Measurements from ENCODE around the gene PCYT1A. TPM values are rescaled to one million over a fixed set of nuclear protein-coding genes. Genes with fewer than 3 reads are reported as not detected.

Gene PCYT1A
- total and polyA plus RNA-seq, 2 of the 13 experiments (the other 11 are each of a cell fraction or from before 2014, with no cell fraction given) = 26.4 to 45.3 TPM

GRCh38 chr3:196288141-196288460, 575 bp upstream of the PCYT1A start (continued):
- TF ChIP-seq, protein P1, sequence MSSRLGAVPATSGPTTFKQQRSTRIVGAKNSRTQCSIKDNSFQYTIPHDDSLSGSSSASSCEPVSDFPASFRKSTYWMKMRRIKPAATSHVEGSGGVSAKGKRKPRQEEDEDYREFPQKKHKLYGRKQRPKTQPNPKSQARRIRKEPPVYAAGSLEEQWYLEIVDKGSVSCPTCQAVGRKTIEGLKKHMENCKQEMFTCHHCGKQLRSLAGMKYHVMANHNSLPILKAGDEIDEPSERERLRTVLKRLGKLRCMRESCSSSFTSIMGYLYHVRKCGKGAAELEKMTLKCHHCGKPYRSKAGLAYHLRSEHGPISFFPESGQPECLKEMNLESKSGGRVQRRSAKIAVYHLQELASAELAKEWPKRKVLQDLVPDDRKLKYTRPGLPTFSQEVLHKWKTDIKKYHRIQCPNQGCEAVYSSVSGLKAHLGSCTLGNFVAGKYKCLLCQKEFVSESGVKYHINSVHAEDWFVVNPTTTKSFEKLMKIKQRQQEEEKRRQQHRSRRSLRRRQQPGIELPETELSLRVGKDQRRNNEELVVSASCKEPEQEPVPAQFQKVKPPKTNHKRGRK (CRISPR knock-in tag; IDR thresholded peaks at IDR 0.05) = 0 out of 2 replicates have a peak, but pooled peaks have one; percentile 2
- TF ChIP-seq HINFP (CRISPR knock-in tag; IDR thresholded peaks at IDR 0.05; ENCODE audit: low read depth) (no peak), HOXA7 (CRISPR knock-in tag; IDR thresholded peaks at IDR 0.05) (no peak), MTA1 (CRISPR knock-in tag; IDR thresholded peaks at IDR 0.05; ENCODE audit: borderline replicate concordance) (no peak), REPIN1 (CRISPR knock-in tag; IDR thresholded peaks at IDR 0.05; ENCODE audit: borderline replicate concordance, low read depth) (no peak), HES4 (CRISPR knock-in tag; IDR thresholded peaks at IDR 0.05; ENCODE audit: borderline replicate concordance) (0 out of 2 replicates have a peak, but pooled peaks have one; percentile 20), LCORL (IDR thresholded peaks at IDR 0.05) (no peak), LCORL (CRISPR knock-in tag; IDR thresholded peaks at IDR 0.05) (no peak), NR2C2 (CRISPR knock-in tag; IDR thresholded peaks at IDR 0.05; ENCODE audit: borderline replicate concordance) (no peak), XBP1 (CRISPR knock-in tag; IDR thresholded peaks at IDR 0.05) (0 out of 2 replicates have a peak, but pooled peaks have one; percentile 20), AGO2 (optimal IDR thresholded peaks at IDR 0.05; ENCODE audit: low read depth, low read length) (peak; percentile 8), MIER2 (CRISPR knock-in tag; IDR thresholded peaks at IDR 0.05) (no peak), ZSCAN12 (CRISPR knock-in tag; IDR thresholded peaks at IDR 0.05) (peak; percentile 11; the same call in 1 of the 2 replicates), ZNF891 (CRISPR knock-in tag; IDR thresholded peaks at IDR 0.05) (no peak), ZBTB21 (CRISPR knock-in tag; IDR thresholded peaks at IDR 0.05) (no peak), ZNF546 (CRISPR knock-in tag; conservative IDR thresholded peaks at IDR 0.05) (0 out of 2 replicates have a peak, but pooled peaks have one; percentile 13), ZNF766 (CRISPR knock-in tag; IDR thresholded peaks at IDR 0.05; ENCODE audit: borderline replicate concordance) (0 out of 2 replicates have a peak, but pooled peaks have one; percentile 4), AHDC1 (CRISPR knock-in tag; IDR thresholded peaks at IDR 0.05; ENCODE audit: borderline replicate concordance) (no peak), ZNF788 (CRISPR knock-in tag; IDR thresholded peaks at IDR 0.05; ENCODE audit: borderline replicate concordance) (no peak)
- TF ChIP-seq, protein P2, sequence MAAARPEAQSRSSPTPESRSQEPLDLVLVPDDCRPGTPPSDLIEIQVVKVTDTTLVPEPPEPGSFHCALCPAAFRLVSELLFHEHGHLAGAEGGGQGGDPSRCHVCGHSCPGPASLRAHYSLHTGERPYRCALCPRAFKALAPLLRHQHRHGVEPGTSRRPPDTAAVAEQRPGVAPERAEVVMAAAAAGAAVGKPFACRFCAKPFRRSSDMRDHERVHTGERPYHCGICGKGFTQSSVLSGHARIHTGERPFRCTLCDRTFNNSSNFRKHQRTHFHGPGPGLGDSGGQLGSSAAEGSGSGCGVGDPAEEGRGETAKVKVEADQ (CRISPR knock-in tag; IDR thresholded peaks at IDR 0.05; ENCODE audit: borderline replicate concordance) = no peak
- TF ChIP-seq, protein P3, sequence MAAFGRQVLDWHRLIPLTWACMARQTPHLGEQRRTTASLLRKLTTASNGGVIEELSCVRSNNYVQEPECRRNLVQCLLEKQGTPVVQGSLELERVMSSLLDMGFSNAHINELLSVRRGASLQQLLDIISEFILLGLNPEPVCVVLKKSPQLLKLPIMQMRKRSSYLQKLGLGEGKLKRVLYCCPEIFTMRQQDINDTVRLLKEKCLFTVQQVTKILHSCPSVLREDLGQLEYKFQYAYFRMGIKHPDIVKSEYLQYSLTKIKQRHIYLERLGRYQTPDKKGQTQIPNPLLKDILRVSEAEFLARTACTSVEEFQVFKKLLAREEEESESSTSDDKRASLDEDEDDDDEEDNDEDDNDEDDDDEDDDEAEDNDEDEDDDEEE (CRISPR knock-in tag; IDR thresholded peaks at IDR 0.05) = no peak
